ENCODE measurements around the gene VWA1. TPM values are rescaled to one million over a fixed set of nuclear protein-coding genes. Genes with fewer than 3 reads are reported as not detected.

VWA1 gene
- total RNA-seq, 1 donor from 2014 or later = 2.4 TPM

DNA sequence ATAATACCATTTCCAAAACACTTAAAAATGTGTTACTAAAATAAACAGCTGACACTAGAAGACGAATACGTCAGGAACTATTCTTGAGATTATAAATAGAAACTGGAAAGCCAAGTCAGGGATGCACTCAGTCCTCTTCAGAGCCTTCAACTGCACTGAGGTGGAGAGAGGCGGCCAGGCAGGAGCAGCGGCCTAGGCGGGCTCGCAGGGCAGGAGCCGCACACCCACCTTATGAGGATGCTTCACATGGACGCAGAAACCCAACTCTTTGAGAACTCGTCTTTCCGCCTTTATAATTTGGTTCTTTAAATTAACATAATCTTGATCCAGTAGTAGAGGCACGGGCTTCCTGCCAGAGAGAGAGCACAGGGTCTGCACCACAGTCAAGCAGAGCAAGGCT lies 40.3 kb upstream of the VWA1 start:
- Histone ChIP-seq H3K79me2 (ENCODE audit: low read depth) (peaks cover 74% of the 10 kb centered on the region), H3K27ac (no peak overlapping the region), H3F3A (ENCODE audit: low read depth) (peaks cover 31% of the 10 kb centered on the region), H2AFZ (replicated peaks) (no peak overlapping the region), H3K4me2 (no peak overlapping the region), H3K27me3 (no peaks in the 10 kb centered on the region), H3K4me1 (peaks cover 6% of the 10 kb centered on the region), H3K4me3 (no peak overlapping the region), H3K36me3 (peaks cover 29% of the 10 kb centered on the region), H3K9ac (no peak overlapping the region), H3K9me3 (ENCODE audit: low read depth) (no peaks in the 10 kb centered on the region), H4K20me1 (ENCODE audit: low read depth) (peaks cover 12% of the 10 kb centered on the region)
- TF ChIP-seq EZH2 (IDR thresholded peaks at IDR 0.05) (no peak), EZH2phosphoT487 (IDR thresholded peaks at IDR 0.05) (no peak)
- TF ChIP-seq, protein P1, sequence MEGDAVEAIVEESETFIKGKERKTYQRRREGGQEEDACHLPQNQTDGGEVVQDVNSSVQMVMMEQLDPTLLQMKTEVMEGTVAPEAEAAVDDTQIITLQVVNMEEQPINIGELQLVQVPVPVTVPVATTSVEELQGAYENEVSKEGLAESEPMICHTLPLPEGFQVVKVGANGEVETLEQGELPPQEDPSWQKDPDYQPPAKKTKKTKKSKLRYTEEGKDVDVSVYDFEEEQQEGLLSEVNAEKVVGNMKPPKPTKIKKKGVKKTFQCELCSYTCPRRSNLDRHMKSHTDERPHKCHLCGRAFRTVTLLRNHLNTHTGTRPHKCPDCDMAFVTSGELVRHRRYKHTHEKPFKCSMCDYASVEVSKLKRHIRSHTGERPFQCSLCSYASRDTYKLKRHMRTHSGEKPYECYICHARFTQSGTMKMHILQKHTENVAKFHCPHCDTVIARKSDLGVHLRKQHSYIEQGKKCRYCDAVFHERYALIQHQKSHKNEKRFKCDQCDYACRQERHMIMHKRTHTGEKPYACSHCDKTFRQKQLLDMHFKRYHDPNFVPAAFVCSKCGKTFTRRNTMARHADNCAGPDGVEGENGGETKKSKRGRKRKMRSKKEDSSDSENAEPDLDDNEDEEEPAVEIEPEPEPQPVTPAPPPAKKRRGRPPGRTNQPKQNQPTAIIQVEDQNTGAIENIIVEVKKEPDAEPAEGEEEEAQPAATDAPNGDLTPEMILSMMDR (IDR thresholded peaks at IDR 0.05) = no peak
- H3K27me3 Mint-ChIP-seq (ENCODE audit: insufficient read depth, low read depth) = peaks cover 6% of the 10 kb centered on the region
- no peak for DNase-seq (ENCODE audit: low spot score)
- H3K4me1 Mint-ChIP-seq = peaks cover 8% of the 10 kb centered on the region
- H3K36me3 Mint-ChIP-seq = peaks cover 39% of the 10 kb centered on the region
- H3K9me3 Mint-ChIP-seq = no peaks in the 10 kb centered on the region
- H3K4me3 Mint-ChIP-seq = peak overlapping the region; percentile 3
- H3K27ac Mint-ChIP-seq = no peak overlapping the region

GRCh38 chr1:1397839-1398523 lies 37.5 kb upstream of the VWA1 start:
- Mint-ChIP-seq H3K27ac (peak overlapping the region; percentile 74), H3K36me3 (peaks cover 34% of the 10 kb centered on the region), H3K27me3 (ENCODE audit: insufficient read depth, low read depth) (peaks cover 10% of the 10 kb centered on the region), H3K4me1 (peaks cover 23% of the 10 kb centered on the region), H3K4me3 (peak overlapping the region; percentile 96), H3K9me3 (no peaks in the 10 kb centered on the region)
- Histone ChIP-seq H3K9ac (peak overlapping the region; percentile 99), H3K79me2 (ENCODE audit: low read depth) (peaks cover 83% of the 10 kb centered on the region), H3K4me2 (peak overlapping the region; percentile 90), H2AFZ (replicated peaks) (no peak overlapping the region), H3K27me3 (no peaks in the 10 kb centered on the region), H3K4me1 (peaks cover 11% of the 10 kb centered on the region), H3K27ac (no peak overlapping the region), H3F3A (ENCODE audit: low read depth) (peaks cover 40% of the 10 kb centered on the region), H3K36me3 (peaks cover 6% of the 10 kb centered on the region), H3K9me3 (ENCODE audit: low read depth) (no peaks in the 10 kb centered on the region), H3K4me3 (peak overlapping the region; percentile 97), H4K20me1 (ENCODE audit: low read depth) (peaks cover 25% of the 10 kb centered on the region)
- DNase-seq (ENCODE audit: low spot score) = no peak
- TF ChIP-seq, protein P1 (IDR thresholded peaks at IDR 0.05) = no peak
- TF ChIP-seq EZH2 (IDR thresholded peaks at IDR 0.05) = no peak
- TF ChIP-seq EZH2phosphoT487 (IDR thresholded peaks at IDR 0.05) = no peak

DNA sequence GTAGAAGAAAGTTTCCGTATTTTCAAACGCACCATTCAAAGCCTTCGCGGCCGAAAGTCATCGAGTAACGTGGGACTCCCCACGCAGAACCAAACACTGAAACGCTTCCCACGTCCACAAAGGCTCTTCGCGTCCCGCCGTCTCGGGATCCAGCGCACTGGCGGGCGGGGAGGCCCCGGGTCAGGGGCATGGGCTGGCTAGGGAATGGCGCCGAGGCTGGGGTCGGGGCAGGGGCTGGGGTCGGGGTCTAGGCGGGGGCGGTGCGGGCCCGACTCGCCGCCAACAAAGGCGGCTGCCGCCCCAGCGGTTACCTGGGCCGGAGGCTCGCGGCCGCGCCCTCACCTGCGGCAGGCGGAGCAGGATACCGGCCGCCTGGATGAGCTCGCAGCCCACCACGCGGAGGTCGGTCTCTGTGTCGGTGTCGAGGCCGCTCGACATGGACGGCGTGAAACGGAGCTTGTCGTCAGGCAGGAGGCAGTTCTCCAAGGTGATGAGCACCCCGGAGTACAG lies 36.8 kb upstream of the VWA1 start:
- Histone ChIP-seq H3K79me2 (ENCODE audit: low read depth) (peaks cover 76% of the 10 kb centered on the region), H3K27me3 (no peaks in the 10 kb centered on the region), H3K9ac (peak overlapping the region; percentile 99), H3F3A (ENCODE audit: low read depth) (peaks cover 40% of the 10 kb centered on the region), H2AFZ (replicated peaks) (no peak overlapping the region), H3K9me3 (ENCODE audit: low read depth) (no peaks in the 10 kb centered on the region), H3K36me3 (peaks cover 6% of the 10 kb centered on the region), H4K20me1 (ENCODE audit: low read depth) (peaks cover 21% of the 10 kb centered on the region), H3K4me1 (peaks cover 11% of the 10 kb centered on the region), H3K4me3 (peak overlapping the region; percentile 97), H3K27ac (peak overlapping the region; percentile 6), H3K4me2 (peak overlapping the region; percentile 90)
- Mint-ChIP-seq H3K27ac (peak overlapping the region; percentile 74), H3K9me3 (no peaks in the 10 kb centered on the region), H3K4me3 (peak overlapping the region; percentile 96), H3K4me1 (peaks cover 23% of the 10 kb centered on the region), H3K36me3 (peaks cover 30% of the 10 kb centered on the region), H3K27me3 (ENCODE audit: insufficient read depth, low read depth) (peaks cover 10% of the 10 kb centered on the region)
- DNase-seq (ENCODE audit: low spot score) = no peak
- no peak for TF ChIP-seq EZH2phosphoT487 (IDR thresholded peaks at IDR 0.05)
